Eye (tissue), 1 donor: Measurements from ENCODE around the gene CPNE6.
"Not testable (repeated sequence)": the region's sequence is repeated elsewhere in the genome, so short reads cannot be mapped to it uniquely, and the experiment has no call there.

Source experiments
- DNase-seq: peaks from one replicate; pipeline ENCODE4 v3.0.0-alpha.2; 2015

Gene CPNE6

DNA sequence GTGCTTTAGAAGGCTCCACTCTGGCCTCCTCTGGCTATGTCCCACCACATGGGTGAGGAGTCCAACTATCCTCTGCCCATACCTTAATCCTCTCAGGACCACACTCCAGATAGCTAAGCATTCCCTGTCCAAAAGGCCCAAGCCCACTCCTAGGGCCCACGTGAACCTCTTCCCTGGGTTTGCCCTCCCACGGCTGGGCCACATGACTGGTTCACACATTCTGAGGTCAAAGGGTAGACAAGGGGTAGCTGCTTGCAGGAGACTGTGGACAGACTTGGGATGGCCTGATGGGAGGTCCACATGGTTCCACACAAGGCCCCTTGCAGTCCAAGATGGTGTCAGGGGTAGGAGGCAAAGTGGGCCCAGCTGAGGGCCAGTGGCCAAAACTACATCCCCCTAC is 16.7 kb downstream of the CPNE6 start:
- no peak for DNase-seq

DNA sequence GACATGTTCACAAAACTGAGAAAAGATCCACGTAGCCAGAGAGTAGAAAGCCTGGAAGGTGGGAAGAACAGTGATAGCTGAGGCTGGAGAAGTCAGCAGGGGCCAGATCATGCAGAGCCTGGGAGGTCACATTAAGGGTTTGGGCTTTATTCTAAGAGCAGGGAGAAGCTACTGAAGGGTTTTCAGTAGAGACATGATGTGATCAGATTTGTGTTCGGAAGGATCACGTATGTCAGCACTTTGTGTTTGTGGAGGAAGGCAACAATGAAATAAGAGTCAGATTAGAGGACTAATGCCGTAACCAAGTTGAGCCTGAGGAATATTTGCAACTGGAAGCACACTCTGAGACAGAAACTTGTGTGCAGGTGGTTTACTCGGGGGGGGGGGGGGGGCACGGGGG is 18.5 kb downstream of the CPNE6 start:
- no peak for DNase-seq

DNA sequence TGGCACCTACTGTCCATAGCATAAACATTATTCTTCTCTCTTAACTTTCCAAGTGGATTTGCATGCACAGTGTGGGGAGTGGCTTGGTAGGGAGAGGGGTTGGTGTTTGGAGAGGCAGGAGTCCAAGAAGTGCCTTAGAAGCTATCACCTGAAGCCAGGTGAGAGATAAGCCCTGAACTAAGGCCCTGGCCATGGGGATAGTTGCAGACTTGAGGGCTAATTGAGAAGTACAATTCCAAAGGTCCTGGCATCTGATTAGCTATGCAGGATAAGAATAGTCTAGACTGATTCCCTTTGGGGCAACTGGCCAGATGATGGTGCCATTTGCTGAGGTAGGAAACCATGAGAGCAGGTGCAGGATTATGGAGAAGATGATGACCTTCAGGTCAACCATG is 20.7 kb downstream of the CPNE6 start:
- DNase-seq: no peak

DNA sequence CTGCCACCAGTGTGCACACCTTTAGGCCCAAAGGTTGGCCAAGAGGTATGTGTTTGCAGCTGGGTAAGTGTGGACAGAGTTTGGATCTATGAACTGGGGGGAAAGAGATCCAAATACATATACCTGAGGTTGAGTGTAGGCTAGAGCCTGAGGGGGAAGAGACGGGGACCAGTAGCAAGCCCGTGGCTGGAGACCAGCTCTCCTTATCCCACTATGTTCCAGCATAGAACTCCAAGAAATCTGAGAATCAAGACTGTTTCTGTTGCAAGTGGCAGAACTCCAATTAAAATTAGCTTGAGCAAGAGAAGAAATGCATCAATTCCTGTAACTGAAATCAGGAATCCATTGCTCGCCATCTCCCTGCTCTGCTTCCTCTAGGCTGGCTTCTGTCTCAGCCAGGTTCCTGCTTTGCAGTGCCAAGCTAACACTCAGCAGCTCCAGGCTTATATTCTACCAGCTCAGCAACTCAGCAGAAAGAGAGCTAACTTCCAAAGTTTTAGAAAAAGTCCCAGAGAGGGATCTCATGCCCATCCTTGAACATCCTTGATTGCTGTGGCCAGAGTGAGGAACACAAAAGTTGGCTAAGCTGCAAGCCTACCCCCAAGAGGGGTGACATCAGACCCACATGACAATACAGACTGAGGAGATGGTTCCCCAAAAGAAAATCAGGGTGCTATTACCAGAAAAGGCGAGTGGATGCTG is 21.3 kb downstream of the CPNE6 start:
- no peak for DNase-seq

DNA sequence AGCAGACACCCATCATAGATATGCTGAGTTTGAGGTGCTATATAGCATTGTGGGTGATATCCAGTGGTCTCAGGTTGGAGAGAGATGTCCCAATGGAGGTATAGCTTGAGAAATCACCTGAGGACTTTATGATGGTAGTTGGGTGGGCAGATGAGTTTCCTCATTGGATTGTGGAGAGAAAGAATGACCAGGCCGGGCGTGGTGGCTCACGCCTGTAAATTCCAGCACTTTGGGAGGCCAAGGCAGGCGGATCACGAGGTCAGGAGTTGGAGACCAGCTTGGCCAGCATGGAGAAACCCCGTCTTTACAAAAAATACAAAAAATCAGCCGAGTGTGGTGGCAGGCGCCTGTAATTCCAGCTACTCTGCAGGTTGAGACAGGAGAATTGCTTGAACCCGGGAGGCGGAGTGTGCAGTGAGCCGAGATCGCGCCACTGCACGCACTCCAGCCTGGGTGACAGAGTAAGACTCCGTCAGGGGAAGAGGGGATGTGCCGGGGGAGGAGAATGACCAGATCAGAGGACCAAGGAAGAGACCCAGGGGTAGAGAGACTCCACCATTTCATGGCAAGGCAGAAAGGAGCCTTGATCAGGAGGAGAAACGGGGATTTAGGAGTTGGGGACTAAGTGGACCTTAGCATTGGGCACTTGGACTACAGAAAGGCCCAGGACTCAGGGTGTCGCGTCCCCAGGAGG is 22.0 kb downstream of the CPNE6 start:
- no peak for DNase-seq

DNA sequence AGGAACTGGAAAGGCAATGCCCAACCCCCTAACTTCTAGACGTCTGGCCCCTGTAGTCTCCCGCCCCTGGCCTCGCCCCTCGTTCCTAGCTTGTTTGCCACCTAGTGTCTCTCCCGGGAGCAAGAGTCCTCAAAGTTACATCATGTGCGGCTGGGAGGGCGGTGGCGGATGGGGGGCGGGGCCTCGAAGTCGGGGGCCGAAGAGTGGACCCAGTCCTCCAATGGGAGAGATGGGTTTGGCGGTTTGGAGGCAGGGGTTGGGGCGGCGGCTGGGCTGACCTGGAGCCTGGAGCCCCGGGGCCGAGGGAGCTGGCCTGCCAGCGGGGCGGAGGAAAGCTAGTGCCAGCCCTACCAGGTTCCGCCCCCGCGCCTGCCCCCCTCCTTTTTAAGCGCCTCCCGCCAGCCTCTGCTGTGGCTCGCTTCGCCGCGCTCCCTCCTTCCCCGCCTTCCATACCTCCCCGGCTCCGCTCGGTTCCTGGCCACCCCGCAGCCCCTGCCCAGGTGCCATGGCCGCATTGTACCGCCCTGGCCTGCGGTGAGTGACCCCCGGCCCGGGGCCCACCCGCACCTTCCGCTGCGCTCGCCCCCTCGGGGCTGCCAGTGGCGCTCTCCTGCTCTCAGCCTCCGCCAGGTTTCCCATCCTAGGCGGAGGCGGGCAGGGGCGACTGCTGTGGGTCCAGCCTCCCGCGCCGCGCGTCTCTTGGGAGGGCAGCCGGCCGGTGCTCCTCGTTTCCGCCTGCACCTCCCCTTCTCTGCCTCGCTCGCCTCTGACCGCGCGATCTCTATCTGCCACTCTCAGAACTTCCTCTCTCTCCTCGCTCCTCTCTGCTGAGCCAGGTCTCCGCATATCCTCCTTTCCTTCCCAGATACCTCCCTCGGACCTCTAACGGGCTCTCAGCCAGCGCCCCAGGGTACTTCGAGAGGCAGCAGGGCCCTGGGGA is 22.8 kb downstream of the CPNE6 start, which contains the start of gene PCK2:
TSS of gene PCK2 (plus strand) at position 411 of the 940 bp plus-strand sequence. CDS start at position 506, 95 bp downstream.
- peak; percentile 92 for DNase-seq

DNA sequence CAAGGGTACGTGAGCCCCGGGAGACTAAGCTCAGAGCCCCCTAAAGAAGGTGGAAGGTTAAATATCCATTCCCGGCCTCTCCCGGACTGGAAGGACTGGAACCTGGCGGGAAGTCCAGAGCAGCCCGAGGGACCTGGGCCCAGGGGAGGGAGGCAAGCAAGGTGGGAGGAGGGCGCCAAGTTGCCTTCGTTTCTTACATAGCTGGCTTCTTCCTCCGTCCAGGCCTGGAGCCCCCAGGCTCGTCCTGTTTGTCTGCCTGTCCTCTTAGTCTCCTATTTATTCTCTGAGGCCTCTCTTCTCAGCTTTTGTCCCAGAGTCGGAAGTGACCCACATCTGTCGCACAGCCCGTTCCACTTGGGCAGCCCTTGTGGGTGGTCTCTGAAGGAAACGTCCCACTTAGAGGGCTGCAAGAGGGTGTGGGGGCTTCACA is 23.5 kb downstream of the CPNE6 start:
- DNase-seq: peak; percentile 84

DNA sequence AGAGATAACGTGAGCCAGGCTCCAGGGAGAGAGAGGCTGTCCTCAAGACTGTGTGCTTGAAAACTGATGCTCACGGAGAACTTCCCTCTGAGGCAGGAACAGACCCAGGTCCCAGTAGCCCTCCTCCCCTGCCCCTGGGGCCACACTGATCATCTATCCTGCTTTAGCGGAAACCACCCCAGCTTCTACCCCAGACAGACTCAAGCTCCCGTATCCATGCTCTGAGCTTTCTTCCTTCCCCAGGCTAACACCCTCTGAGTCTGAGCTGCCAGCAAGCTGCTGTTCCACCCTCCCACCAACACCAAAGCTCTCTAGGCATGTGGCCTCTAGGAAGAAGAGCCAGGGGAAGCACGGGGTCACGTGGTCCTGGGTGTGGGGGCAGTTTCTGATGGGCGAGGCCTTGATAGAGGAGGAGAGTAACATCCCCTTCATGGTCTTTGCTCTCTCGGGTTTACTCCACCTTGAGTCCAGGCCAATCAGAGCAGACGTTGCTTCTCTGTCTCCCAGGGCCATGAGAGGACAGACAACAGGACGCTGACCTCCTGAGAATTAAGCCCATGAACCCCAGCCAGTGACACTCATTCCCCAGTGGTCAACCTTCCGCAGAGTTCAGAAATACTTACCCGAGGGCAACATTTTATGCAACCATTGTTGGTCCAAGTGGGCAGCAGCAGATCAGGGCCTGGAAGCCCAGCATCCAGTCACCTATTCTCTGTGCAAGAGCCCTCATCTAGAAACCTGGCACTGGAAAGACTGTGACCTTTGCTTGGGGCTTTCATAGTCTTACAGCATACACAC is 24.1 kb downstream of the CPNE6 start:
- peak; percentile 79 for DNase-seq

DNA sequence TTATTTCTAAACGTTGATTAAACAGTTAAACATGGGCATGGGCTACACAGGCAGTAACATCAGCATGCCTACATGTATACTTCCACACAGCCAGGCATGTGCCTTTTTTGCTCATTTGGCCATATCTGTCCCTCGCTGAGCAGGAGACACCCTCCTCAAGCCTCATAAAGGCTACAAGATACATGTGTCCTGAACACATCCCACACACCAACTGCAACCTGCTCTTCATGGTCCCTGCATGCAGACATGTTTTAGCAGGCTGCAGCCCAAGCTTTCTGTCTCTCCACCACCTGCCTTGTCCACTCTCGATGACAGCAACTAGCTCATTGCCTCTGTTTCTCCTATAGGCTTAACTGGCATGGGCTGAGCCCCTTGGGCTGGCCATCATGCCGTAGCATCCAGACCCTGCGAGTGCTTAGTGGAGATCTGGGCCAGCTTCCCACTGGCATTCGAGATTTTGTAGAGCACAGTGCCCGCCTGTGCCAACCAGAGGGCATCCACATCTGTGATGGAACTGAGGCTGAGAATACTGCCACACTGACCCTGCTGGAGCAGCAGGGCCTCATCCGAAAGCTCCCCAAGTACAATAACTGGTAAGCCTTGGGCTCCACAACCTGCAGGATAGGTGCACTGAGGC is 25.3 kb downstream of the CPNE6 start:
- no peak for DNase-seq

DNA sequence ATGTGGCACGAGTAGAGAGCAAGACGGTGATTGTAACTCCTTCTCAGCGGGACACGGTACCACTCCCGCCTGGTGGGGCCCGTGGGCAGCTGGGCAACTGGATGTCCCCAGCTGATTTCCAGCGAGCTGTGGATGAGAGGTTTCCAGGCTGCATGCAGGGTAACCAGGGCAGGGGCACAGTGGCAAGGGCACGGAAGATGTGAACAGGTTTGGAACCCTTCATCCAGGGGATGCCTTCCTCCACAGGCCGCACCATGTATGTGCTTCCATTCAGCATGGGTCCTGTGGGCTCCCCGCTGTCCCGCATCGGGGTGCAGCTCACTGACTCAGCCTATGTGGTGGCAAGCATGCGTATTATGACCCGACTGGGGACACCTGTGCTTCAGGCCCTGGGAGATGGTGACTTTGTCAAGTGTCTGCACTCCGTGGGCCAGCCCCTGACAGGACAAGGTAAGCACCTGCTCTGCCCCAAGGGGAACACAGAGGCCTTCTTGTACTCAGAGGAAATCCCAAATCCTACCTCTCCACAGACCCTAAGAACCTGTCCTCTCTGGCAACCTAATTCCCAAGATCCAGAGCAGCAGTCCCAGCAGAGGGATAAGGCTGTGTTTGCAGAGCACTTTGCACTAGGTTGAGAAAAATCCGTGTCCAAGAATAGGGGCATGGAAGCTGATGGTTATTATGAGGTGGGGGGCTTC is 27.0 kb downstream of the CPNE6 start:
- no peak for DNase-seq

DNA sequence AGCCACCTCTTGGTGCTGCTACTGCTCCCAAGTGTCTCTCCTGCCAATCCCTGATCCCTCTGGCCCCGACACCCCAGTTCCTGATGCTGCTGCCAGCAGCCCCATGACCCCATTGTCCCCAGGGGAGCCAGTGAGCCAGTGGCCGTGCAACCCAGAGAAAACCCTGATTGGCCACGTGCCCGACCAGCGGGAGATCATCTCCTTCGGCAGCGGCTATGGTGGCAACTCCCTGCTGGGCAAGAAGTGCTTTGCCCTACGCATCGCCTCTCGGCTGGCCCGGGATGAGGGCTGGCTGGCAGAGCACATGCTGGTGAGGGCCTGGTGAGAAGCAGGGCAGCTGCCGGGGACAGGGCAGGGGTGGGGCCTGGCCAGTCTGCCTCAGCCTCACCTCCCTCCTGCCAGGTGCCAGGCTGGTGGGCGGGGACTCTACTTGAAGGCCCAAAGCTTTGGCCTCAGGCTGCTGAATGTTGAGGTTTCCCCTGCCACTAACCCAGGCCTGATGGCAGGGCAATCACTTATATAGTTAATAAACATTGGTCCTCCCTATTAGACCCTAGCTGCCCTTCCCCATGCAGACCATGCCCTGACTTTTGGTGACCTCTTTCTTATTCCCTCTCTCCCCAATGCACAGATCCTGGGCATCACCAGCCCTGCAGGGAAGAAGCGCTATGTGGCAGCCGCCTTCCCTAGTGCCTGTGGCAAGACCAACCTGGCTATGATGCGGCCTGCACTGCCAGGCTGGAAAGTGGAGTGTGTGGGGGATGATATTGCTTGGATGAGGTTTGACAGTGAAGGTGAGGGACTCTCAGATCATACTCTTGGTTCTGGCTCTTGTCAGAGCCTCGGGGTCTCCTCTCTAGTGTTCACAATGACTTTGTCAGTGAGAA is 27.8 kb downstream of the CPNE6 start:
- no peak for DNase-seq

DNA sequence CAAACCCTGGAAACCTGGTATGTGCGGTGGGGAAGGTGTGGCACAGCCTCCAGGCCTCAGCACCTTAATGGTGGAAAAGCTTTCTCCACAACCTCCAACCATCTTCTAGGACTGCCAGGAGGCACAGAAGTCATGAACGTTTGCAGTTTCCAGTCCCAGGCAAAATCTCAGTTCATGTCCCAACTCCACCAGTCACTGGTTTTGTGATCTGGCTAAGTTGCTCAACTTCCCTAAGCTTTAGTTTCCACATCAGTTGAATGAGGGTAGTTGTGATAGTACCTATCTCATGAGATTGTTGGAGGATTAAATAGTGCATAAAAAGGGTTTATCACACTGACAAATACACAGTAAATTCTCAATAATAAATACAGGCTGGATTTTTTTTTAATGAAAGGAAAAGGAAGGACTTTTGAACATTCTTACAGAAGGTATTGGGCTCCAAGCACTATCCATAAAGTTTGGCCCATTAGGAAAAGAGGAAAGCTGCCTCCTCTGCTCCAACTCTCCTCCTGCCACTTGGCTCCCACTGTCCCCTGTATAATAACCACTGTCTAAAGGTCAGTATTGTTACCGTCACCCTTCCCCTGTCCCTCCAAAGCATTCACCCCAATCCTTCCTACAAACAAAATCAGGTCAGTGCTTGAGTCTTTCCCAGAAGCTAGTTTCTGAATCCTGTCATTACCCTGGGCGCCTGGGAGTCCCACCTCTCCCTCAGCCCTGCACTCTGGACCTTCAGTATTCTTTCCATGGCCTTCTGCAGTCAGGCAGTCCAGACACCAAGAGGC is 29.0 kb downstream of the CPNE6 start:
- no peak for DNase-seq

DNA sequence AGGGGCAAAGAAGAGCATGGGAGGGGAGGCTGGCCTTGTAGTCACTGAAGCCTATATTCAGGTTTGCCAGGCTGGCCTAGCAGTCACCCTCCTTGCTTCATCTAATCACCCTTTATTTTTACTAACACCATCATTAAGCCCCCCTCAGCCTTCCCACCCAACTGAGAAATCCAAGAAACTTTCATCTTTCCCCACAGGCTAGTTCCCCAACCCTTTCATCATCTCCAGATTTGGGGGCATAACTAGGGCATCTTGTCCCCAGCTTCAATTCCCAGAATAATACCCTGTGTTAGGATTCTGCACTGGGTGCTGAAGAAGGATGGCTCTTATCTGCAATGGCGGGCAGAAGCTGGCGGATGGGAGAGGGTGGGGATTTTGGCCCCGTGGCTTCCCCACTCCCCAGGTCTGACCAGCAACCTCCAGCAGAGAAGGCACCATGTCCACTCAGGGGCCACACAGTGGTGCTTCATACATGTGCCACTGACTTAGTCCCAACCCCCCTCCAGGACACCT is 29.7 kb downstream of the CPNE6 start:
- no peak for DNase-seq

DNA sequence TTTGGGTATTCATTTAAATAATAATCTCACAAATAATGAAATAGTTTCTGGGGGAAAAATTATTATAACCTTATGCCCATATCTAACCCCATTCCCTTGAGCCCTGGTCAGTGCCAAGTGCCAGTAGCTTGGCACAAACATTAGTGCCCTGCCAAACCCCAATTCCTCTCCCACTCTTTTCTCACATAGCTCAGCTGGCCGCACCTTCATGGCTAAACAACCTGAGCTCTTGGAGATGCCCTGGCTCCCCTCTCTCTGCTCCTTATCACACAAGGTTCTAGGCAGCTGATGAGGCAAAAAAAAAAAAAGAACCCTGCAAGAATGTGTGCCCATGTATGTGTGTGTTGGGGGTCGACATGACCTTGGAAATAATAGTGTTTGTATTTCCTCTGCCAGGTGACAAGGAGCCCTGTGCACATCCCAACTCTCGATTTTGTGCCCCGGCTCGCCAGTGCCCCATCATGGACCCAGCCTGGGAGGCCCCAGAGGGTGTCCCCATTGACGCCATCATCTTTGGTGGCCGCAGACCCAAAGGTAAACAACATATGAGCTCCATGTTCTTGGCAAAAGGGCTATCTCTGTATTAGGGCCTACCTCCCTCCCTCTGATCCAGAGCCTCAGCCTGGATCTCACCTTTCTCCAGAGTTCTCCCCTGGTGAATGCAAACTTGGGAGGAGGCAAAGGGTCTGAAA is 31.1 kb downstream of the CPNE6 start:
- no peak for DNase-seq

DNA sequence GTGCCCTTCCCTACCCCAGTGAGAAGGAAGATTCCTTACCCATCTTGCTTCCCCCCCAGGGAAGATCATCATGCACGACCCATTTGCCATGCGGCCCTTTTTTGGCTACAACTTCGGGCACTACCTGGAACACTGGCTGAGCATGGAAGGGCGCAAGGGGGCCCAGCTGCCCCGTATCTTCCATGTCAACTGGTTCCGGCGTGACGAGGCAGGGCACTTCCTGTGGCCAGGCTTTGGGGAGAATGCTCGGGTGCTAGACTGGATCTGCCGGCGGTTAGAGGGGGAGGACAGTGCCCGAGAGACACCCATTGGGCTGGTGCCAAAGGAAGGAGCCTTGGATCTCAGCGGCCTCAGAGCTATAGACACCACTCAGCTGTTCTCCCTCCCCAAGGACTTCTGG is 32.1 kb downstream of the CPNE6 start:
- DNase-seq: no peak

DNA sequence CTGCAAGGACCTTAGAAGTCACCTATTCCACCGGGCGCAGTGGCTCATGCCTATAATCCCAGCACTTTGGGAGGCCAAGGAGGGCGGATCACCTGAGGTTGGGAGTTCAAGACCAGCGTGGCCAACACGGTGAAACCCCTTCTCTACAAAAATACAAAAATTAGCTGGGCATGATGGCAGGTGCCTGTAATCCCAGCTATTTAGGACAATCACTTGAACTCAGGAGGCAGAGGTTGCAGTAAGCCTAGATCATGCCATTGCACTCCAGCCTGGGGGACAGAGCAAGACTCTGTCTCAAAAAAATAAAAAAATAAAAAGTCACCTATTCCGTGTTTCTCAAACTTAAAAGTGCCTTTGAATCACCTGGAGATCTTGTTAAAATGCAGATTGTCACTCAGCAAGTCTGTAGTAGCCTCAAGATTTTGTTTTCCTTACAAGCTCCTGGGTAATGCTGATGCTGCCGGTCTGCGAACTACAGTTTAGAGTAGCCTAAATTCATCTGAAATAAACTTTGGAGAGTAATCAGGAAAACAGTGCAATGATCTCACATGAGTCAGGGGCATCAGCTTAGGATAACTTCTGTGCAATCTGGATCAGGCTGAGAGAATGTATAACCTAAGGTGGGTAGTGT is 34.4 kb downstream of the CPNE6 start:
- not testable (repeated sequence) for DNase-seq

DNA sequence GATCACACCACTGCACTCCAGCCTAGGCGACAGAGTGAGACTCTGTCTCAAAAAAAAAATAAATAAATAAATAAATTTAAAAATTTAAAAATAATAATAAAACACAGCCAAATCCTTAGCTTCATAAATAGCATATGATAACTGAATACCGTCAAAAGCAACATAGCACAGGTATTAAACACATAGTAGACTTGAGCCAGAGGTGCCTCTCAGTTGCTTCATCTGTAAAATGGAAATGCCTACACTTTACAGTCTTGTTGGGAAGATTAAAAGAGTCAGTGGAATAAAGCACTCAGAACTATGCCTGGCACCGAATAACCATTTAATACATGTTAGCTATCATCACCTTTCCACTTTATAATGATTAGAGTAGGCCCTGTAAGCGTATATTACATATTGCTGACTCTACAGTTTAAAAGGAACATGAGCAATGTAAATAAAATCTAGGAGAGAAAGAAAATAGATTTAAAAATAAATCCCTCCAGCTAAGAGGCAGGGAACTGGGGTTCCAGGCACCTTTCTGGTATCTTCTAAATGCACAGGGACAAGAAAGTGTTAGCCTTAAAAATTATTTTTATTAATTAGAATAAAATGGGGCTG is 35.4 kb downstream of the CPNE6 start:
- DNase-seq: no peak
